AG09309 (cell line): ENCODE data around the gene MSH5.
"Not testable (repeated sequence)": the region's sequence is repeated elsewhere in the genome, so short reads cannot be mapped to it uniquely, and the experiment has no call there.

ENCODE experiments used
- DNase-seq: peaks from one replicate; pipeline ENCODE4 v3.0.0-alpha.2; 2010; ENCODE audit warnings: low read depth
- H3K4me3 ChIP-seq: 2 replicates; pipeline ENCODE4 v1.5.1; 2011; ENCODE audit warnings: mild to moderate bottlenecking, low read depth, low read length, moderate library complexity; ENCODE audit not compliant: control insufficient read depth
- TF ChIP-seq, protein P1 (sequence below): IDR thresholded peaks from 2 replicates; pipeline ENCODE4 v1.5.1; 2011; ENCODE audit warnings: mild to moderate bottlenecking, low read depth, low read length, inconsistent platforms; ENCODE audit not compliant: insufficient read depth, control insufficient read depth; ENCODE audit errors: missing control alignments

MSH5 gene

GRCh38 chr6:31705931-31706330, 33.9 kb upstream of the MSH5 start:
- no peak overlapping the region for H3K4me3 ChIP-seq
- TF ChIP-seq, protein P1, sequence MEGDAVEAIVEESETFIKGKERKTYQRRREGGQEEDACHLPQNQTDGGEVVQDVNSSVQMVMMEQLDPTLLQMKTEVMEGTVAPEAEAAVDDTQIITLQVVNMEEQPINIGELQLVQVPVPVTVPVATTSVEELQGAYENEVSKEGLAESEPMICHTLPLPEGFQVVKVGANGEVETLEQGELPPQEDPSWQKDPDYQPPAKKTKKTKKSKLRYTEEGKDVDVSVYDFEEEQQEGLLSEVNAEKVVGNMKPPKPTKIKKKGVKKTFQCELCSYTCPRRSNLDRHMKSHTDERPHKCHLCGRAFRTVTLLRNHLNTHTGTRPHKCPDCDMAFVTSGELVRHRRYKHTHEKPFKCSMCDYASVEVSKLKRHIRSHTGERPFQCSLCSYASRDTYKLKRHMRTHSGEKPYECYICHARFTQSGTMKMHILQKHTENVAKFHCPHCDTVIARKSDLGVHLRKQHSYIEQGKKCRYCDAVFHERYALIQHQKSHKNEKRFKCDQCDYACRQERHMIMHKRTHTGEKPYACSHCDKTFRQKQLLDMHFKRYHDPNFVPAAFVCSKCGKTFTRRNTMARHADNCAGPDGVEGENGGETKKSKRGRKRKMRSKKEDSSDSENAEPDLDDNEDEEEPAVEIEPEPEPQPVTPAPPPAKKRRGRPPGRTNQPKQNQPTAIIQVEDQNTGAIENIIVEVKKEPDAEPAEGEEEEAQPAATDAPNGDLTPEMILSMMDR: no peak
- no peak for DNase-seq

GRCh38 chr6:31706599-31706998, 33.2 kb upstream of the MSH5 start, which contains the start of gene LY6G6F:
TSS of gene LY6G6F (plus strand) at chr6:31706866. CDS start at chr6:31706907, 41 bp downstream.
- no peak within 1 kb of the TSS for H3K4me3 ChIP-seq
- DNase-seq: no peak
- TF ChIP-seq, protein P1: no peak

- TF ChIP-seq, protein P1: no peak
- no peak for DNase-seq
- no peak overlapping the region for H3K4me3 ChIP-seq
Measured at GRCh38 chr6:31707701-31708100, 32.1 kb upstream of the MSH5 start.

GRCh38 chr6:31708224-31708623, 31.6 kb upstream of the MSH5 start:
- TF ChIP-seq, protein P1: no peak
- no peak overlapping the region for H3K4me3 ChIP-seq
- DNase-seq: no peak

DNA sequence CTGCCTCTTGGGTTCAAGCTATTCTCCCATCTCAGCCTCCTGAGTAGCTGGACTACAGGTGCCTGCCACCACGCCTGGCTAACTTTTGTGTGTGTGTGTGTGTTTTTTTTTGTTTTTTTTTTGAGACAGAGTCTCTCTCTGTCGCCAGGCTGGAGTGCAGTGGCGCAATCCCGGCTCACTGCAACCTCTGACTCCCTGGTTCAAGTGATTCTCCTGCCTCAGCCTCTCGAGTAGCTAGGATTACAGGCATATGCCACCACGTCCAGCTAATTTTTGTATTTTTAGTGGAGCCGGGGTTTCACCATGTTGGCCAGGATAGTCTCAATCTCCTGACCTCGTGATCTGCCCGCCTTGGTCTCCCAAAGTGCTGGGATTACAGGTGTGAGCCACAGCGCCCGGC, 30.6 kb upstream of the MSH5 start:
- H3K4me3 ChIP-seq, DNase-seq: not testable (repeated sequence)

DNA sequence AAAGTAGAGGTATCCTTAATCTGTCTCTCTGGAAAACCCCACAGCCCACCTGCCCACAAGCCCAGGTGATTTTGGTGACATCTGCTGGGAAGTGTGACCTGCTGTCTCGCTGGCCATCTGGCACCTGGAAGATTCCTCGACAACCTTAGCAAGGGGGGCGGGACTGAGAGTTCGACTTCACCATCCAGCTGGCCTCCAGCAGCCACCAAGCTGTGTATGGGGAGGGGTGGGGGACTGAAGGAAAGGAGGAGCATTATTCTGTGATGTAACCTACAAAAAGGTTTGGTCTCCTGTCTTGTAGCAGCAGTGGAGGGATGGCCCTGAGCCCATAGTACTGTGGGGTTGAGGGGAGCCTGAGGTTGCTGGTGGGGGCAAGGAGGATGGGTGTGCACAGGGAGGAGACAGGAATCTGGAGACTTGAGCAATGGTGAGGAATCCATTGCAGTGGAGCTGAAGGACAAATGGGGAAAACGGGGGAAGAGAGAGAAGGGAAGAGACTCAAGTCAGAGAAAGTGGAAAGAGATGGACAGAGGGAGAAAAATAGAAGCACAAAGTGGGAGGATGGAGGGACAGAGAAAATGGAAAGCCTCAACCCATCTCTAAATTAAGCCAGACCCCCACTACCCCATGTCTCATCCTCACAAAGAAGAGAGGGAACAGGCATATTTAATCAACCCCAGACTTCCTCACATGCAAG, 29.1 kb upstream of the MSH5 start:
- H3K4me3 ChIP-seq: no peak overlapping the region
- no peak for DNase-seq
- TF ChIP-seq, protein P1: no peak

- TF ChIP-seq, protein P1: no peak
Measured at GRCh38 chr6:31711233-31711632, 28.6 kb upstream of the MSH5 start.

More at GRCh38 chr6:31711233-31711632, 28.6 kb upstream of the MSH5 start:
- no peak overlapping the region for H3K4me3 ChIP-seq
- no peak for DNase-seq
